HG02840 (cell line): ENCODE measurements around the gene SCRT2.
"Not testable (repeated sequence)": the region's sequence is repeated elsewhere in the genome, so short reads cannot be mapped to it uniquely, and the experiment has no call there.

Source experiments
- ATAC-seq: cut with Tn5 transposase; IDR thresholded peaks from one replicate; pipeline ENCODE4 v1.9.1; 2021; ENCODE audit warnings: mild to moderate bottlenecking, moderate library complexity, moderate number of reproducible peaks; ENCODE audit not compliant: unreplicated experiment, low FRiP score

The SCRT2 gene

DNA sequence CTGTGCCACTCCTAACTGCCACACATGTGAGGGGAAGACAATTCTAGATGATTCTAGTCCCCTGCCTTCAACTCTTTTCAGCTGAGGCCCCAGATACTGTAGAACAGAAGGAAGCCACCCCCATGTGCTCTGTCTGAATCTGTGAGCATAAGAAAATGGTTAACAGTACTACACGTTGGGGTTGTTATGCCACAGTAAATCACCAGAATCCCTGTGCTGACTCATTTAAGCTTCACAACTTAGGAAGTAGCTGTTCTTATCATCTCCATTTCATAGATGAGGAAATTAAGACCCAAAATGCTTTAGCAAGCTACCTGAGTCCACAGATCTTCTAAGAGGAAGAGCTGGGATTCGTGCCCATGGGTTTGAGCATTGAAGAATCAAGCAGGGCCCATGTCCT is 27.4 kb upstream of the SCRT2 start:
- no peak for ATAC-seq

- no peak for ATAC-seq
Observed at GRCh38 chr20:701401-702129, 26.0 kb upstream of the SCRT2 start.

DNA sequence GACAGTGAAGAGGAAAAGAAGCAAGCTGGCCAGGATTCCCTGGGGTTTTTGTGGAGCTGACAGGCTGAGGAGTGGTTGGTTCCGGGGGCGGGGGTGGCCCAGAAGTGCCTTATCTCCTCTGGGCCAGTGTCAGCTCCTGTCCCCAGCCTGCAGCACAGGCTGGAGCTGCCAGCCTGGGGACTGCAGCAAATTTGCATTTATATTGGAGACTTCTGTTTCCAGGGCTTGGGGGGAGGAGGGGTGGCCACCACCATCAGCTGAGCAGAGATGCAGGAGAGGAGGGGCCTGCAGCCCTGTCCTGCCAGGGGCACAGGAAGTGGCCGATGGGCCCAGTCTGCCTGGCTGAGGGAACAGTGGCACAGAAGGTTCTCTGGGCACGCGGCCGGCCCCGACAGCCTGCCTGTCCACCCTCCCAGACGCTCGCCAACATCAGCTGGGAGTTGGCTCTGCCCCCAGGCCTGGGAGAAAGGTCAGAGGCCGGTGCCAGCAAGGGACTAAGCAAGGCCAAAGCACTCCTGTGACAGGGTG is 24.3 kb upstream of the SCRT2 start:
- ATAC-seq = no peak

DNA sequence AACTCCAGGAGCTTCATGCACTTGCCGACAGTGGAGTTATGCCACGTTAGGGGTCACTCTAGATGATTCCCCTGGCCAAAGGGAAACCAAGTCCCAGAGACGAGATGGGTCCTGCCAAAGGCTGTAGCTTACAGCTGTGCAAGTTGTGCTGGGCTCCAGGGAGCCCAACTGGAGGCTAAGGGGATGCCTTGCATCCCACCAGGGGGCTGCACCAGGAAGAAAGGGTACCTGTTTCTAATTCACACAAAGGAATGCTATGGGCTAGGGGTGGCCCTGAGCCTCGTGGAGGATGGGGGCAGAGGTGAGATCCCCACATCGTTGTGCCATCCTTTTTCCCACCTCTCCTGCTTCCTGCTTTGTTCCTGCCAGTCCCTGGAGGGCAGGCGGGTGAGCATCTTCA is 23.7 kb upstream of the SCRT2 start:
- no peak for ATAC-seq

- ATAC-seq = no peak
Observed at GRCh38 chr20:698276-698675, 22.7 kb upstream of the SCRT2 start.

DNA sequence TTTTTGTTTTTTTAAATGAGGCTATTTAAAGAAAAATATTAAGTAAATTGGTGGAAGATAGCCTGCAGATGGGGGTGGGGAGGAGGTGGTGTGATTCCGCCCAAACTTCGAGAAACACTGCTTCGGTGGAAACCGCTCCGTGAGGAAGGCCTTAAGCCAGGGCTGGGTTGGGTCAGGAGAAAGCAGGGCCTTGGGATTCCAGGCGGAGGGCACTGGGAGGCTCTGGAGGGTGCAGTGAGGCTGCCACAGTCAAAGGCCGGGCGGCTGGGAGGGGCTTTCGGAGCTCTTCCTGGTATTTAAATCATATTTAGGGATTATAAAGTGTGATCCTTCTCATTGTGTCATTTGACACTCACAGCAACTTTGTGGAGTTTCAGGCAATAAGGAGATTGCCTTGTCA is 22.2 kb upstream of the SCRT2 start:
- ATAC-seq = no peak

DNA sequence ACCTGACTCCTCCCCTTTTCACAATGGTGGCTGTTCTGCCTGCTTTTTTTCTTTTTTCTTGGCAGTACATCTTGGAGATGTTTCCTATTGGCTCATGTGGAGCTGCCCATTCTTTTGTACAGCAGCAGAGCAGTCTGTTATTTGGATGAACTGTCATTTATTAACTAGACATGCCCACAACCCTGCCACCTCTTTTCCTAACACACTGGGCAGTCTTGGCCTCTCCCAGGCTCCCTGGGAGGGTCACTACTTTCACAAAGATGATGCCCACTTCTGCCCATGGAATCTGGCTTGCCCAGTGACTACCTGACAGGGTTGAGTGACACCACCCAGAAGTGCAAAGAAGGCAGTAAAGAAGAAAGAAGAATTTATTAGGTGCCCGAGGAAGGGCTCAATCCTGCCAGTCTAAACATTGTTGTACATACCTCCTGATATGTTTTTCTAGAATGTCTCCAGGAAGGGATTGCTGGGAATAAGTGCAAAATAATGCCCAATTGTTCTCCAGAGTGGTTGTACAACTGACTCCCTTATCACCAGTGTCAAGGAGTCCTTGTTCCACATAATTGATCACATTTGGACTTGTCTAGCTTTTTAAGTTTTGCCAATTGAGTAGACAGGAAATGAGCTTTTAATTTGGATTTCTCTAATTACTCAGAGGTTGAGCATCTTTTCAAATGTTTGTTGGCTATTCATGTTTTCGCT is 19.7 kb upstream of the SCRT2 start:
- ATAC-seq = no peak

- ATAC-seq = no peak
Observed at GRCh38 chr20:694496-694895, 18.9 kb upstream of the SCRT2 start.

DNA sequence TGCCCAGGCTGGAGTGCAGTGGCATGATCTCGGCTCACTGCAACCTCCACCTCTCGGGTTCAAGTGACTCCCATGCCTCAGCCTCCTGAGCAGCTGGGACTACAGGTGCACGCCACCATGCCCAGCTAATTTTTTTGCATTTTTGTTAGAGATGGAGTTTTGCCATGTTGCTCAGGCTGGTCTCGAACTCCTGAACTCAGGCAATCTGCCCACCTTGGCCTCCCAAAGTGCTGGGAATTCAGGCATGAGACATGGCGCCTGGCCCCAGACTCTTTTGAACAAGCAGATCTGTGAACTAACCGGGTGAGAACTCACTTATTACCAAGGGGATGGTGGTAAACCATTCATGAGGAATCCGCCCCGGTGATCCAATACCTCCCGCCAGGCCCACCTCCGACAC is 18.2 kb upstream of the SCRT2 start:
- ATAC-seq = not testable (repeated sequence)

GRCh38 chr20:692044-692443 is 16.4 kb upstream of the SCRT2 start:
- ATAC-seq = no peak

- ATAC-seq = no peak
Observed at GRCh38 chr20:689947-690346, 14.3 kb upstream of the SCRT2 start.

GRCh38 chr20:689348-689747 is 13.7 kb upstream of the SCRT2 start:
- ATAC-seq = no peak

- no peak for ATAC-seq
Observed at GRCh38 chr20:688809-689212, 13.2 kb upstream of the SCRT2 start.

DNA sequence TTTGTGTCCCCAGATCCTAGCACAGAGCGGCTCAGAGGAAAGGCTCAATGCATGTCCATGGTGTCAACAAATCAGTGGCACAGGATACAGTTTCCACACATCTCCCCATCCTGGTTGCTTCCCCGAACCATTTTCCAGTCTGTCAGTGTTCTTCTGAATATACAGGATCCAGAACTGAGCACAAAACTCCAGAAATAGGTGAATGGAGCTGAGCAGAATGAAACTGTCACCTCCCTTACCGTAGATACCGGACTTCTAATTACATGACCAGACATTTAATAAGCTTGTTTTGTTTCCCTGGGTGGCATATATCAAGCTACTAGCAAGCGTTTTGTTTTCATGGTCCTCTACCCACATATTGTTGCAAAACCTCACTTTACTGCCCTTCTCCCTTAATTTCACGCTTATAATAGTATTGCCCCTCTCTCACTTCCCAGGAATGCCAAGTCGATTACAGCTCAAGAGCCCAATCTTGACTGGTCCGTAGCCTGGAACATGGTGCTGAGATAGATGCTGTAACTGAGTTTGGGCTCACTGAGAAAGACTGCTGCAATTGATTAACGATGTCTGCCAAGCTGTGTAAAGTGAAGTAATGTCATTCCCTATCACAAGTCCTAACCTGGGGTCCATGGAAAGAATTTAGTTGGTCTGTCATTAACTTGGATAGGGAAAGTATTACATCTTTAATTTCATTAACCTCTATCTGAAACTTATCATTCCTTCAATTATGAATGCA is 12.0 kb upstream of the SCRT2 start:
- no peak for ATAC-seq

GRCh38 chr20:684676-685319 is 9.2 kb upstream of the SCRT2 start:
- no peak for ATAC-seq

- no peak for ATAC-seq
Observed at GRCh38 chr20:682123-682522, 6.5 kb upstream of the SCRT2 start.

DNA sequence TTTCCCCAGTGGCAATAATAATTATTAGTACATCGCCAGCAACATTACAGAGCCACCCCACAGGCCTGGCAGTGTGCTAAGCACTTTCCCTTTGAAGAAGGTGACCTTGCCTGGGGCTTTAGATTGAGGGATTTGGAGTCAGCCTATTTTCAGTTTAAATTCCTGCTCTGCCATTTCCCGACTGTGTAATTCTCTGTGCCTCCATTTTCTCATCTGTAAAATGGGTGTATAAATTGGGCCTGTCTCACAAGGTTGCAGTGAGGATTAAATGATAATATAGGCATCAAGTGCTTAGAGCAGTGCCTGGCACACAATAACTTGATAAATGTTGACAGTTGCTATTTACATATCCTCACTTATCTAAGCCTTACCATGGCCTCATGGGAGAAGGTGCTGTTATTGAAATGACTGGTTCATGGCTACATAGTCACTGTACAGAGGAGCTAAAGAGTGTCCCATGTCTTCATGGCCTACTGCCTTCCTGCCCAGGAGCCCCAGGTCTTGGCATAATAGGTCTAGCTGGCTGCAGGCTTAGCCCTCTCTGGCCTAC is 5.1 kb upstream of the SCRT2 start:
- ATAC-seq = no peak

GRCh38 chr20:677957-678356 is 2.4 kb upstream of the SCRT2 start:
- ATAC-seq = no peak

DNA sequence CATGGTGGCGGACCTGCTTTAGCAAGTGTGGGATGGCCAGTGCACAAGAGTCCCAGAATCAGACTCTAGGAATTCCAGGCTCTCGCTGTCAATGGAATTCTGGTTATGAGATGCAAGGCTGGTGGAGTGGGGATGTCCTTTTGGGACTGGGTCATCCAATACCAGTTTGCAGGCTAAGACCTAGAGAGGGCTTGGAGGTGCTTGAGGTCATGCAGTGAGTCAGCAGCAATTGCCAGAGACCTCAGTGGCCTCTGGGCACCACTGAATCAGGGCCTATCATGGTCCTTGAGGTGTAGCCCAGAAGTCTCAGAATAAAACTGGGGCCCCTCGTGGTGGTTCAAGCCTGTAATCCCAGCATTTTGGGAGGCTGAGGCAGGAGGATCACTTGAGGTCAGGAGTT is 1.4 kb upstream of the SCRT2 start:
- no peak for ATAC-seq

- no peak for ATAC-seq
Observed at GRCh38 chr20:676315-676937, 824 bp upstream of the SCRT2 start.
